ENCODE data around the gene TCP11.

- TF ChIP-seq POLR2A (IDR thresholded peaks at IDR 0.05) = no peak
- no peak for TF ChIP-seq CTCF (IDR thresholded peaks at IDR 0.05)
Observed at GRCh38 chr6:35089935-35090505, 51.1 kb downstream of the TCP11 start.
